IPS-18c (cell line): Measurements from ENCODE around the gene TAS2R9.

Source experiments
- H3K4me3 ChIP-seq: 2 replicates; pipeline ENCODE4 v1.7.0; 2013; ENCODE audit warnings: low read depth, mild to moderate bottlenecking, low read length, moderate library complexity; ENCODE audit not compliant: insufficient read depth
- H3K9me3 ChIP-seq: one replicate; pipeline ENCODE4 v1.6.1; 2013; ENCODE audit warnings: mild to moderate bottlenecking, low read length, moderate library complexity; ENCODE audit not compliant: control insufficient read depth, insufficient read depth

Gene TAS2R9

GRCh38 chr12:10779103-10779502 lies 30.9 kb downstream of the TAS2R9 start:
- no peak overlapping the region for H3K4me3 ChIP-seq
- no peaks in the 10 kb centered on the region for H3K9me3 ChIP-seq

GRCh38 chr12:10771132-10771733 lies 38.7 kb downstream of the TAS2R9 start:
- H3K4me3 ChIP-seq, result no peak overlapping the region
- no peaks in the 10 kb centered on the region for H3K9me3 ChIP-seq

- Histone ChIP-seq H3K4me3 (no peak overlapping the region), H3K9me3 (no peaks in the 10 kb centered on the region)
These were observed 50.3 kb downstream of the TAS2R9 start for GRCh38 chr12:10759657-10760056.
